WTC11 (cell line): Measurements from ENCODE around the gene BBOX1. TPM values are rescaled to one million over a fixed set of nuclear protein-coding genes. Genes with fewer than 3 reads are reported as not detected.

Experiments used
- ATAC-seq: fragments of 200-7000 bp; cut with Tn5 transposase; 2 replicates; pipeline ENCODE4 v1.10.0; 2021; ENCODE audit warnings: mild to moderate bottlenecking, moderate library complexity
- CTCF ChIA-PET: fragments of 300-600 bp; sonication (Branson Sonifier 250); formaldehyde crosslinking; loops from one replicate; lab custom pipeline; 2021; ENCODE audit warnings: antibody characterized with exemption; lab: Charles Lee
- POLR2A ChIA-PET: fragments of 350-600 bp; sonication (Branson Sonifier 250); formaldehyde crosslinking; loops from one replicate; lab custom pipeline; 2021; ENCODE audit warnings: antibody characterized with exemption; lab: Charles Lee
- DNase-seq: peaks from one replicate; pipeline ENCODE4 v3.0.0; 2021; ENCODE audit warnings: low spot score
- H3K27ac Mint-ChIP-seq: 2 replicates; pipeline ENCODE4 v1.8.0; 2021; ENCODE audit warnings: mixed read lengths
- H3K27me3 Mint-ChIP-seq: 2 replicates; pipeline ENCODE4 v1.8.0; 2021; ENCODE audit warnings: low read depth, mild to moderate bottlenecking, moderate library complexity, mixed read lengths
- H3K36me3 Mint-ChIP-seq: 2 replicates; pipeline ENCODE4 v1.8.0; 2021; ENCODE audit warnings: mixed read lengths
- H3K4me1 Mint-ChIP-seq: 2 replicates; pipeline ENCODE4 v1.8.0; 2022; ENCODE audit warnings: mixed read lengths
- H3K4me3 Mint-ChIP-seq: 2 replicates; pipeline ENCODE4 v1.8.0; 2021; ENCODE audit warnings: mild to moderate bottlenecking, moderate library complexity, mixed read lengths
- H3K9me3 Mint-ChIP-seq: 2 replicates; pipeline ENCODE4 v1.8.0; 2021; ENCODE audit warnings: mixed read lengths
- CBFB ChIP-seq: sonication (generic); formaldehyde crosslinking; IDR thresholded peaks from 2 replicates; pipeline ENCODE4 v1.8.1; 2022; ENCODE audit warnings: mild to moderate bottlenecking, low read depth, missing genetic modification reagents
- CREB1 ChIP-seq: sonication (generic); formaldehyde crosslinking; IDR thresholded peaks from 2 replicates; pipeline ENCODE4 v1.8.0; 2023; ENCODE audit warnings: mild to moderate bottlenecking, missing genetic modification reagents
- E2F1 ChIP-seq: sonication (generic); formaldehyde crosslinking; IDR thresholded peaks from 2 replicates; pipeline ENCODE4 v1.8.0; 2022; ENCODE audit warnings: mild to moderate bottlenecking, missing genetic modification reagents
- FOXJ3 ChIP-seq: sonication (generic); formaldehyde crosslinking; IDR thresholded peaks from 2 replicates; pipeline ENCODE4 v1.9.0; 2021; ENCODE audit warnings: missing genetic modification reagents, mild to moderate bottlenecking, borderline replicate concordance
- JUN ChIP-seq: sonication (generic); formaldehyde crosslinking; IDR thresholded peaks from 2 replicates; pipeline ENCODE4 v1.8.0; 2023; ENCODE audit warnings: mild to moderate bottlenecking, missing genetic modification reagents
- MLX ChIP-seq: sonication (generic); formaldehyde crosslinking; IDR thresholded peaks from 2 replicates; pipeline ENCODE4 v1.8.1; 2023; ENCODE audit warnings: mild to moderate bottlenecking, missing genetic modification reagents, moderate library complexity
- MXD4 ChIP-seq: fragments of 250-450 bp; sonication (Bioruptor Pico); IDR thresholded peaks from 2 replicates; pipeline ENCODE4 v1.8.0; 2021; ENCODE audit warnings: mild to moderate bottlenecking, moderate library complexity, borderline replicate concordance
- NFE2L1 ChIP-seq: sonication (generic); formaldehyde crosslinking; IDR thresholded peaks from 2 replicates; pipeline ENCODE4 v1.8.1; 2023; ENCODE audit warnings: missing genetic modification reagents
- RELA ChIP-seq: sonication (generic); formaldehyde crosslinking; IDR thresholded peaks from 2 replicates; pipeline ENCODE4 v1.8.1; 2022; ENCODE audit warnings: missing genetic modification reagents, mild to moderate bottlenecking, borderline replicate concordance
- RORB ChIP-seq: fragments of 250-450 bp; sonication (Bioruptor Pico); IDR thresholded peaks from 2 replicates; pipeline ENCODE4 v1.9.0; 2021; ENCODE audit warnings: mild to moderate bottlenecking
- ZBTB21 ChIP-seq: sonication (generic); formaldehyde crosslinking; IDR thresholded peaks from 2 replicates; pipeline ENCODE4 v1.8.1; 2023; ENCODE audit warnings: mild to moderate bottlenecking, missing genetic modification reagents, borderline replicate concordance
- ZNF416 ChIP-seq: fragments of 250-450 bp; sonication (Bioruptor Pico); IDR thresholded peaks from 2 replicates; pipeline ENCODE4 v1.9.0; 2021; ENCODE audit warnings: mild to moderate bottlenecking, inconsistent platforms
- ZSCAN18 ChIP-seq: fragments of 250-450 bp; sonication (Bioruptor Pico); IDR thresholded peaks from 2 replicates; pipeline ENCODE4 v2.1.2; 2022; ENCODE audit warnings: mild to moderate bottlenecking, moderate library complexity
- total RNA-seq: library from RNA; stranded (reverse); gene quantifications from 3 replicates; pipeline ENCODE4 v1.2.3, GENCODE V29; 2021
- TF ChIP-seq, protein P1 (sequence below): fragments of 250-450 bp; sonication (Bioruptor Pico); IDR thresholded peaks from 2 replicates; pipeline ENCODE4 v1.9.0; 2021; ENCODE audit warnings: mild to moderate bottlenecking
- TF ChIP-seq, protein P2 (sequence below): sonication (generic); formaldehyde crosslinking; IDR thresholded peaks from 2 replicates; pipeline ENCODE4 v1.8.0; 2022; ENCODE audit warnings: missing genetic modification reagents
- TF ChIP-seq, protein P3 (sequence below): sonication (generic); formaldehyde crosslinking; IDR thresholded peaks from 2 replicates; pipeline ENCODE4 v1.8.1; 2023; ENCODE audit warnings: mild to moderate bottlenecking, missing genetic modification reagents, borderline replicate concordance
- TF ChIP-seq, protein P4 (sequence below): sonication (generic); formaldehyde crosslinking; IDR thresholded peaks from 2 replicates; pipeline ENCODE4 v1.8.1; 2023; ENCODE audit warnings: mild to moderate bottlenecking, moderate library complexity, missing genetic modification reagents
- TF ChIP-seq, protein P5 (sequence below): fragments of 250-450 bp; sonication (Bioruptor Pico); IDR thresholded peaks from 2 replicates; pipeline ENCODE4 v1.9.0; 2021; ENCODE audit warnings: mild to moderate bottlenecking, borderline replicate concordance

BBOX1 gene
- total RNA-seq, 1 experiment from 2014 or later: not detected

- TF ChIP-seq MLX (CRISPR knock-in tag) (no peak), JUN (CRISPR knock-in tag) (no peak), ZSCAN18 (CRISPR knock-in tag) (no peak), CBFB (CRISPR knock-in tag) (no peak), MXD4 (no peak), RORB (CRISPR knock-in tag) (no peak), CREB1 (CRISPR knock-in tag) (no peak), E2F1 (CRISPR knock-in tag) (no peak), RELA (no peak), NFE2L1 (CRISPR knock-in tag) (no peak), FOXJ3 (CRISPR knock-in tag) (no peak)
- TF ChIP-seq, protein P1, sequence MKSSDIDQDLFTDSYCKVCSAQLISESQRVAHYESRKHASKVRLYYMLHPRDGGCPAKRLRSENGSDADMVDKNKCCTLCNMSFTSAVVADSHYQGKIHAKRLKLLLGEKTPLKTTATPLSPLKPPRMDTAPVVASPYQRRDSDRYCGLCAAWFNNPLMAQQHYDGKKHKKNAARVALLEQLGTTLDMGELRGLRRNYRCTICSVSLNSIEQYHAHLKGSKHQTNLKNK: no peak
- TF ChIP-seq, protein P2, sequence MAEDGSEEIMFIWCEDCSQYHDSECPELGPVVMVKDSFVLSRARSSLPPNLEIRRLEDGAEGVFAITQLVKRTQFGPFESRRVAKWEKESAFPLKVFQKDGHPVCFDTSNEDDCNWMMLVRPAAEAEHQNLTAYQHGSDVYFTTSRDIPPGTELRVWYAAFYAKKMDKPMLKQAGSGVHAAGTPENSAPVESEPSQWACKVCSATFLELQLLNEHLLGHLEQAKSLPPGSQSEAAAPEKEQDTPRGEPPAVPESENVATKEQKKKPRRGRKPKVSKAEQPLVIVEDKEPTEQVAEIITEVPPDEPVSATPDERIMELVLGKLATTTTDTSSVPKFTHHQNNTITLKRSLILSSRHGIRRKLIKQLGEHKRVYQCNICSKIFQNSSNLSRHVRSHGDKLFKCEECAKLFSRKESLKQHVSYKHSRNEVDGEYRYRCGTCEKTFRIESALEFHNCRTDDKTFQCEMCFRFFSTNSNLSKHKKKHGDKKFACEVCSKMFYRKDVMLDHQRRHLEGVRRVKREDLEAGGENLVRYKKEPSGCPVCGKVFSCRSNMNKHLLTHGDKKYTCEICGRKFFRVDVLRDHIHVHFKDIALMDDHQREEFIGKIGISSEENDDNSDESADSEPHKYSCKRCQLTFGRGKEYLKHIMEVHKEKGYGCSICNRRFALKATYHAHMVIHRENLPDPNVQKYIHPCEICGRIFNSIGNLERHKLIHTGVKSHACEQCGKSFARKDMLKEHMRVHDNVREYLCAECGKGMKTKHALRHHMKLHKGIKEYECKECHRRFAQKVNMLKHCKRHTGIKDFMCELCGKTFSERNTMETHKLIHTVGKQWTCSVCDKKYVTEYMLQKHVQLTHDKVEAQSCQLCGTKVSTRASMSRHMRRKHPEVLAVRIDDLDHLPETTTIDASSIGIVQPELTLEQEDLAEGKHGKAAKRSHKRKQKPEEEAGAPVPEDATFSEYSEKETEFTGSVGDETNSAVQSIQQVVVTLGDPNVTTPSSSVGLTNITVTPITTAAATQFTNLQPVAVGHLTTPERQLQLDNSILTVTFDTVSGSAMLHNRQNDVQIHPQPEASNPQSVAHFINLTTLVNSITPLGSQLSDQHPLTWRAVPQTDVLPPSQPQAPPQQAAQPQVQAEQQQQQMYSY (CRISPR knock-in tag): no peak
- TF ChIP-seq, protein P3, sequence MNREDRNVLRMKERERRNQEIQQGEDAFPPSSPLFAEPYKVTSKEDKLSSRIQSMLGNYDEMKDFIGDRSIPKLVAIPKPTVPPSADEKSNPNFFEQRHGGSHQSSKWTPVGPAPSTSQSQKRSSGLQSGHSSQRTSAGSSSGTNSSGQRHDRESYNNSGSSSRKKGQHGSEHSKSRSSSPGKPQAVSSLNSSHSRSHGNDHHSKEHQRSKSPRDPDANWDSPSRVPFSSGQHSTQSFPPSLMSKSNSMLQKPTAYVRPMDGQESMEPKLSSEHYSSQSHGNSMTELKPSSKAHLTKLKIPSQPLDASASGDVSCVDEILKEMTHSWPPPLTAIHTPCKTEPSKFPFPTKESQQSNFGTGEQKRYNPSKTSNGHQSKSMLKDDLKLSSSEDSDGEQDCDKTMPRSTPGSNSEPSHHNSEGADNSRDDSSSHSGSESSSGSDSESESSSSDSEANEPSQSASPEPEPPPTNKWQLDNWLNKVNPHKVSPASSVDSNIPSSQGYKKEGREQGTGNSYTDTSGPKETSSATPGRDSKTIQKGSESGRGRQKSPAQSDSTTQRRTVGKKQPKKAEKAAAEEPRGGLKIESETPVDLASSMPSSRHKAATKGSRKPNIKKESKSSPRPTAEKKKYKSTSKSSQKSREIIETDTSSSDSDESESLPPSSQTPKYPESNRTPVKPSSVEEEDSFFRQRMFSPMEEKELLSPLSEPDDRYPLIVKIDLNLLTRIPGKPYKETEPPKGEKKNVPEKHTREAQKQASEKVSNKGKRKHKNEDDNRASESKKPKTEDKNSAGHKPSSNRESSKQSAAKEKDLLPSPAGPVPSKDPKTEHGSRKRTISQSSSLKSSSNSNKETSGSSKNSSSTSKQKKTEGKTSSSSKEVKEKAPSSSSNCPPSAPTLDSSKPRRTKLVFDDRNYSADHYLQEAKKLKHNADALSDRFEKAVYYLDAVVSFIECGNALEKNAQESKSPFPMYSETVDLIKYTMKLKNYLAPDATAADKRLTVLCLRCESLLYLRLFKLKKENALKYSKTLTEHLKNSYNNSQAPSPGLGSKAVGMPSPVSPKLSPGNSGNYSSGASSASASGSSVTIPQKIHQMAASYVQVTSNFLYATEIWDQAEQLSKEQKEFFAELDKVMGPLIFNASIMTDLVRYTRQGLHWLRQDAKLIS: no peak
These were observed 21.6 kb upstream of the BBOX1 start (continued) for GRCh38 chr11:27018902-27019529.

DNA sequence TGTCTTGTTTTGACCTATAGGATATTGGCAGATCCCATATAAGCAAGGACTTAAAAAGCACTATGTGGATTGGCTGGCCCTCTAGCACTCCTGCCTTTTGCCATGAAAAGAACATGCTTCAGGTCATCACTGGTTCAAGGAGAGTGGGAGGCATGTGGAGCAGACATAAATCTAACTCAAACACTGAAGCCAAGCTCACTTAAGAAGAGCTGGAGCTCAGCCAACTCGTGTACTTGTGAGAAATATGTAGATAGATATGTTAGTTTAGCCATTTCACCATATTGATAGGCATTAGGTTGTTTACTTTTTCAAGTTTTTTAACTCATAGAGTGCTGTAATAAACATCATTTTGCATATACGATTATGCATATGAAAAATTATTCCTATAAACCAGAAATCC lies 19.9 kb upstream of the BBOX1 start:
- ATAC-seq: no peak
- H3K4me1 Mint-ChIP-seq: peaks cover 10% of the 10 kb centered on the region
- H3K27ac Mint-ChIP-seq: no peak overlapping the region
- TF ChIP-seq CREB1 (CRISPR knock-in tag) (no peak), ZNF416 (CRISPR knock-in tag) (no peak), RORB (CRISPR knock-in tag) (no peak), ZBTB21 (CRISPR knock-in tag) (no peak)
- TF ChIP-seq, protein P4, sequence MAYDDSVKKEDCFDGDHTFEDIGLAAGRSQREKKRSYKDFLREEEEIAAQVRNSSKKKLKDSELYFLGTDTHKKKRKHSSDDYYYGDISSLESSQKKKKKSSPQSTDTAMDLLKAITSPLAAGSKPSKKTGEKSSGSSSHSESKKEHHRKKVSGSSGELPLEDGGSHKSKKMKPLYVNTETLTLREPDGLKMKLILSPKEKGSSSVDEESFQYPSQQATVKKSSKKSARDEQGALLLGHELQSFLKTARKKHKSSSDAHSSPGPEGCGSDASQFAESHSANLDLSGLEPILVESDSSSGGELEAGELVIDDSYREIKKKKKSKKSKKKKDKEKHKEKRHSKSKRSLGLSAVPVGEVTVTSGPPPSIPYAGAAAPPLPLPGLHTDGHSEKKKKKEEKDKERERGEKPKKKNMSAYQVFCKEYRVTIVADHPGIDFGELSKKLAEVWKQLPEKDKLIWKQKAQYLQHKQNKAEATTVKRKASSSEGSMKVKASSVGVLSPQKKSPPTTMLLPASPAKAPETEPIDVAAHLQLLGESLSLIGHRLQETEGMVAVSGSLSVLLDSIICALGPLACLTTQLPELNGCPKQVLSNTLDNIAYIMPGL (CRISPR knock-in tag): no peak
- TF ChIP-seq, protein P5, sequence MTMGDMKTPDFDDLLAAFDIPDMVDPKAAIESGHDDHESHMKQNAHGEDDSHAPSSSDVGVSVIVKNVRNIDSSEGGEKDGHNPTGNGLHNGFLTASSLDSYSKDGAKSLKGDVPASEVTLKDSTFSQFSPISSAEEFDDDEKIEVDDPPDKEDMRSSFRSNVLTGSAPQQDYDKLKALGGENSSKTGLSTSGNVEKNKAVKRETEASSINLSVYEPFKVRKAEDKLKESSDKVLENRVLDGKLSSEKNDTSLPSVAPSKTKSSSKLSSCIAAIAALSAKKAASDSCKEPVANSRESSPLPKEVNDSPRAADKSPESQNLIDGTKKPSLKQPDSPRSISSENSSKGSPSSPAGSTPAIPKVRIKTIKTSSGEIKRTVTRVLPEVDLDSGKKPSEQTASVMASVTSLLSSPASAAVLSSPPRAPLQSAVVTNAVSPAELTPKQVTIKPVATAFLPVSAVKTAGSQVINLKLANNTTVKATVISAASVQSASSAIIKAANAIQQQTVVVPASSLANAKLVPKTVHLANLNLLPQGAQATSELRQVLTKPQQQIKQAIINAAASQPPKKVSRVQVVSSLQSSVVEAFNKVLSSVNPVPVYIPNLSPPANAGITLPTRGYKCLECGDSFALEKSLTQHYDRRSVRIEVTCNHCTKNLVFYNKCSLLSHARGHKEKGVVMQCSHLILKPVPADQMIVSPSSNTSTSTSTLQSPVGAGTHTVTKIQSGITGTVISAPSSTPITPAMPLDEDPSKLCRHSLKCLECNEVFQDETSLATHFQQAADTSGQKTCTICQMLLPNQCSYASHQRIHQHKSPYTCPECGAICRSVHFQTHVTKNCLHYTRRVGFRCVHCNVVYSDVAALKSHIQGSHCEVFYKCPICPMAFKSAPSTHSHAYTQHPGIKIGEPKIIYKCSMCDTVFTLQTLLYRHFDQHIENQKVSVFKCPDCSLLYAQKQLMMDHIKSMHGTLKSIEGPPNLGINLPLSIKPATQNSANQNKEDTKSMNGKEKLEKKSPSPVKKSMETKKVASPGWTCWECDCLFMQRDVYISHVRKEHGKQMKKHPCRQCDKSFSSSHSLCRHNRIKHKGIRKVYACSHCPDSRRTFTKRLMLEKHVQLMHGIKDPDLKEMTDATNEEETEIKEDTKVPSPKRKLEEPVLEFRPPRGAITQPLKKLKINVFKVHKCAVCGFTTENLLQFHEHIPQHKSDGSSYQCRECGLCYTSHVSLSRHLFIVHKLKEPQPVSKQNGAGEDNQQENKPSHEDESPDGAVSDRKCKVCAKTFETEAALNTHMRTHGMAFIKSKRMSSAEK (CRISPR knock-in tag): no peak

More for the DNA sequence above, 19.9 kb upstream of the BBOX1 start:
- H3K27me3 Mint-ChIP-seq: no peaks in the 10 kb centered on the region
- DNase-seq: no peak
- CTCF ChIA-PET: no interaction called here
- H3K36me3 Mint-ChIP-seq: no peaks in the 10 kb centered on the region
- no peak overlapping the region for H3K4me3 Mint-ChIP-seq
- H3K9me3 Mint-ChIP-seq: no peaks in the 10 kb centered on the region
- POLR2A ChIA-PET: no interaction called here
